AG09309 (cell line): Measurements from ENCODE around the gene PARD3B.

Source experiments
- DNase-seq: peaks from one replicate; pipeline ENCODE4 v3.0.0-alpha.2; 2010; ENCODE audit warnings: low read depth
- H3K4me3 ChIP-seq: 2 replicates; pipeline ENCODE4 v1.5.1; 2011; ENCODE audit warnings: mild to moderate bottlenecking, low read depth, low read length, moderate library complexity; ENCODE audit not compliant: control insufficient read depth
- CTCF ChIP-seq: IDR thresholded peaks from 2 replicates; pipeline ENCODE4 v1.5.1; 2011; ENCODE audit warnings: mild to moderate bottlenecking, low read depth, low read length, inconsistent platforms; ENCODE audit not compliant: insufficient read depth, control insufficient read depth; ENCODE audit errors: missing control alignments

Gene PARD3B

GRCh38 chr2:205494537-205495235 lies 949.4 kb downstream of the PARD3B start:
- no peak overlapping the region for H3K4me3 ChIP-seq
- no peak for DNase-seq
- TF ChIP-seq CTCF, result no peak

GRCh38 chr2:205495819-205496218 lies 950.5 kb downstream of the PARD3B start:
- no peak for DNase-seq
- TF ChIP-seq CTCF, result no peak
- no peak overlapping the region for H3K4me3 ChIP-seq

- no peak for TF ChIP-seq CTCF
- DNase-seq, result no peak
- no peak overlapping the region for H3K4me3 ChIP-seq
Measured at GRCh38 chr2:205496370-205496769, 951.1 kb downstream of the PARD3B start.

DNA sequence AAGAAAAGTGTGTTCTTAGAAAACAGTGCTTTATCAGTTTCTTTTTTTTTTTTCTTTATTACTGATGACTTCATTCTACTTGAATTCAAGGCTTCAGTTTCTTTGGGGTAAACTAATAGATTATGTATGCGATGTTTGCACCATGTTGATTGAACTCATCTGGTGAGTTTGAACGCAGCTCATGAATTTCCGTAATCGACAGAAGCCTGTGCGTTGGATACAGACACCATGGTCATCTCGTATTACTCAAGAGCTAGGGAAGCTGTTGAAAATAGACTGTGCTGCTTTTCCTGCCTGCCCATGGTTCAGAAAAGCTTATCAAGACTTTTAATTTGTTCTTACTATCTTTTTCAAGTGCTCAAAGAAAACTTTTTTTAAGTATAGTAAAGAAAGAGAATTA lies 951.5 kb downstream of the PARD3B start:
- no peak for TF ChIP-seq CTCF
- no peak overlapping the region for H3K4me3 ChIP-seq
- DNase-seq, result peak; percentile 86

DNA sequence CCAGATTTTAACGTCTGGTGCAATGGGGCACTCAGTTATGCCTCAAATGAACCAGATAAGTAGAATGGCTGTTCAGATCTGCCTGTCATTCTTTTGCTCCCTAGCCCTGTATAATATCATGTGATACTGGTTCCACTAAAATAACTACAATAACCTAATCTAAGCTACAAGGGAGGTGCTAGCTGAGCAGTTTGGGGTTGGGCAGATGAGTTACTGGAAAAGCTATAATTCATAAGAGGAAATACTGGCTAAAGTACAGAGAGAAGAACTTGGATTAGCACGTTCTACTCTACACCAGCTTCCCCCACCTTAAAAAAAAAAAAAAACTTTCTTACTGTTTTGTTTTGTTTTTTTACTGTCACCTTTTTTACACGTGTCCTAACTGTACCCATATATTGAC lies 953.7 kb downstream of the PARD3B start:
- H3K4me3 ChIP-seq, result no peak overlapping the region
- TF ChIP-seq CTCF, result no peak
- DNase-seq, result no peak

DNA sequence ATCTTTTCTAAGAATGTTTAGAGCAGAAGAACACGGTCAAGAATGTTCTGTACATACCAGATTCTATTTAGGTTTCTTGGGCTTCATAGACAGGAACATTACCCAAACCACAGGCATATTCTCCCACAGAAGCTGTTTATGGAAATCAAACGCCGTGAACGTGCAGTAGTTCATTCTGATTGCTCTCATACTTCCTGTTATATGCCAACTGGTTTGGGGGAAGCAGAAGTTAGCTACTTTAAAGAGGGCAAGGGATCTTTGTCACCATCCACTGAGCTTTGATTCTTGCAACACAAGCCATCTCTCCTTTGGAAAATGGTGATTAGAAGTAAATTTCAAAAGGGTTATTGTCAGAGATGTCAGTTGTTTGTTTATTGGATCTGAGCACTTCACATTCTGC lies 954.8 kb downstream of the PARD3B start:
- no peak overlapping the region for H3K4me3 ChIP-seq
- DNase-seq, result no peak
- no peak for TF ChIP-seq CTCF
